Activated CD8-positive, alpha-beta memory T cell treated with anti-CD3 and anti-CD28 coated beads for 24 hours (primary cell): ENCODE data around the gene OMA1.

Experiments
- DNase-seq: peaks from one replicate; pipeline ENCODE4 v3.0.0-alpha.2; 2020

OMA1 gene

DNA sequence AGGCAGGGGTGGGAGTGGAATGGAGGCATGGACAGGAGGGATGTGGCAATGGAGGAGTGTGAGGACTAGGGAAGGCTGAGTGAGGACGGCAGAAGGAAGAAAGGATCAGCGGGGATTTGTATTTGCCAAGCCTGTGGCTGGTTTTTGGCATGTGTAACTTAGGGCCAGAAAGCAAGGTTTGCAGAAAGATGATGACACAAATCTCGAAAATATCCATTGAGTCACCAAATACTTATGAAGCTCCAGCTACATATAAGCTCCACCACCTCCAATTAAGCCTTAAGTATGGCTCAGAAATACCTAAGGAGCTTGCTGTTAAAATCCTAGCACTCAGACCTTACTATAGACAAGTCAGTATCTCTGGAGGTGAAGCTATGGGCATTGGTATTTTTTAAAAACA, 90.1 kb downstream of the OMA1 start:
- DNase-seq, result no peak

GRCh38 chr1:58454807-58455206, 91.7 kb downstream of the OMA1 start:
- no peak for DNase-seq

DNA sequence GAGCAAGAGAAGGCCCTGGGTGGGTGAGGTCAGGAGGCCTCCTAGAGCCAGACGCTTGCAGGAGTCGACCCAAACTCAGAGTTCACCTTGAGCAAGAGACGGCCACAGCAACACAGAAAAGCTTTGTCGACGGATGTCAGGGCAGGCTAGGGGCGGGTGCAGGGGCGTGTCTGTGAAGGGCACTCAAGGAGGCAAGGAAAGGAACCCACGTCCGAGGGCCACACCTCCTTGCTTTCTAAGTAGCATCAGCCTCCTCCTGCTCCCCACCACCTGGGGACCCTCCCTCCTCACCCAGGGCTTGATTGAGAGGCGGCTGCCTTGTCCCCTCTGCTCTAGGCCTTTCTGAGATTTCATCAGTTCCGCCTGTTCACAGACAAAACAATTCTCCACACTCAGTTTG, 92.1 kb downstream of the OMA1 start:
- DNase-seq, result no peak

DNA sequence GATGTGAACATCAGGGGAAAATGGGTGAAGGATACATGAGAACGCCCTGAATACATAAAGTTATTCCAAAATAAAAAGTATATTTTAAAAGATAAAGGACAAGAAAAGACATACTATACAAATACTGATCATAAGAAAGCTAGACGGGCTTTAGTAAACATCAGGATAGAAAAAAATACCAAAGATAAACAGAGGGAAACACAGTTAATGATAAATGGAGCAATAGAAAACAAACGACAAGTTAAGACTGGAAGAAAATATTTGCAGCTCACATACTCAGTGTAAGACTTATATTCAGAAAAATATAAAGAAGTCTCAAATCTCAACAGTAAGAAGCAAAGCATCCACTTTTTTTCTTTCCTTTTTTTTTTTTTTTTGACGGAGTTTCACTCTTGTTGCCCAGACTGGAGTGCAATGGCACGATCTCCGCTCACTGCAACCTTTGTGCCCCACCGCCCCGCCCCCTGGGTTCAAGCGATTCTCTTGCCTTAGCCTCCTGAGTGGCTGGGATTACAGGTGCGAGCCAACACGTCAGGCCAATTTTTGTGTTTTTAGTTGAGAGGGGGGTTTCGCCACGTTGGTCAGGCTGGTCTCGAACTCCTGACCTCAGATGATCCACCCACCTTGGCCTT, 94.8 kb downstream of the OMA1 start:
- DNase-seq, result no peak

DNA sequence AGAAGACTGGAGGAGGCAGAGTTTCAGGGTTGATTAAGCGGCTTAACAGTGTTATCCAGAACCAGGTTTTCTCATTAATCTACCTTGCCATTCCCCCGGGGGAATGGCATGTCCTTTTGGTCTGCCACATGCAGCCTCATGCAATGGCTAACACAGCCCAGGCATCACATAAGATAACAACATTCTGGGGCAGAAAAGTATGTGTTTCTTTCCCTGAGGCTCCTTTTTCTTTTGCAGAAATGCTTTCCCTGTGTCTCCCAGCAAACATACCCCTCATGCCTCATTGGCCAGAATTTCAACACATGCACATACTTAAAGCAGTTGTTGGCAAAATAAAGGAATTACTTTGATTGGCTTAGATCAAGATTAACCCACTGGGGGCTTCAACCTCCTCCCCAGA, 98.6 kb downstream of the OMA1 start:
- DNase-seq, result no peak

GRCh38 chr1:58447042-58447441, 99.5 kb downstream of the OMA1 start:
- no peak for DNase-seq

DNA sequence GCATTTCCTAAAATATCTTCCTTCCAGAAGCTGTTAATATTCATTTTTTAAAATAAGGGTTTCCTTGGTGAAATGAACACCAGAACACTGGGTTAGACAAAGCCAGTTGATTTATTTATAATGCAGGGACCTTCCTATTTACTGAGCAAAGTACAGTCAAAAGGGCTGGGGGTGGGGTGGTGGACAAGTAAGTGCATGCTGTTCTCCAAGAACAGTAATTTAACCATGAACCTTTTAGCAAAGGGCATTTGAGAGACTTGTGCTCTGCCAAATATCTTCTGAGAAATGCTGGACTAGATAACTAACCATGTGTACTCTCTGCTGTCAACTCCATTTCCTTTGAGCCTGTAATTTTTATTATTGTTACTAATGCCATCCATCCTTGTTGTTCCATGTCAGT, 100.2 kb downstream of the OMA1 start:
- DNase-seq, result no peak

GRCh38 chr1:58443986-58444868, 102.3 kb downstream of the OMA1 start:
- DNase-seq, result no peak

- no peak for DNase-seq
These were observed 104.4 kb downstream of the OMA1 start for GRCh38 chr1:58442114-58442513.

DNA sequence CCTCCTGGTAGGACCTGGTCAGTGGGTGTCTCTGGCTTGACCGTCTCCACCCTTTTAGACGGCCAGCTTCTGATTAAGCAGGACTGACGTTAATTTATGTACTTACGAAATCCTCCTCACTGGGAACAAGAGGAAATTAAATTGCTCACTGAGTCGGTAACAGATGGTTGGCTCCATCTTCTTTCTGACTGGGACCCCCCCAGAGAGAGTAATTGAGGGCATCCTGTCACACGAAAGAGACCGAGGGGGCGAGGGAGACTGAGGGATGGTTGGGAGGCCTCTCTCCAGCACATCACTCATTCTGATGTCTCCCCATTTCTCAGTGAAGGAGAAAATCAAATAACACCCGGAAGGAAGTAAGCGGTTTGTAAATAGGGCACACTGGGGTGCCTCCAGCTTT, 104.8 kb downstream of the OMA1 start:
- no peak for DNase-seq

- DNase-seq, result no peak
These were observed 105.8 kb downstream of the OMA1 start for GRCh38 chr1:58440696-58441095.

DNA sequence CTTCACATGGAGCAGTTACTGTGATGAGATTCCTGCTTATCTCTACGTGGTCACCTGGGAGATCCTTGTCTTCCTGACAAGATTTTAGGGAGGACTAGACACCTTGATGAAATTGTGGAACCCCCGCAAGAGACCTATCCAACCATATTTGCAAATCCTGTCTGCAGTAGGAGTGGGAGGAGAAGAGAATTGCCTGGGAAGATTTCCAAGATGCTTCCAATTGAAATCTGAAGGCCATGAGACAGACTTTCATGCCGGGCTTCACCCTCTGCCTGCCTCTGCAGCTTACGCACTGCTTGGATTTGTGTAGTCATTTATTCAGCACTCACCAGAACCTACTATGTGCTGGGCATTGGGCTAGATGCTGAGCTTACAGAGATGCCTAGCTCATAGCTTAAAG, 106.6 kb downstream of the OMA1 start:
- no peak for DNase-seq

- no peak for DNase-seq
These were observed 108.1 kb downstream of the OMA1 start for GRCh38 chr1:58438468-58438867.

- no peak for DNase-seq
These were observed 108.9 kb downstream of the OMA1 start for GRCh38 chr1:58437623-58438022.

- no peak for DNase-seq
These were observed 109.8 kb downstream of the OMA1 start for GRCh38 chr1:58436615-58437297.

DNA sequence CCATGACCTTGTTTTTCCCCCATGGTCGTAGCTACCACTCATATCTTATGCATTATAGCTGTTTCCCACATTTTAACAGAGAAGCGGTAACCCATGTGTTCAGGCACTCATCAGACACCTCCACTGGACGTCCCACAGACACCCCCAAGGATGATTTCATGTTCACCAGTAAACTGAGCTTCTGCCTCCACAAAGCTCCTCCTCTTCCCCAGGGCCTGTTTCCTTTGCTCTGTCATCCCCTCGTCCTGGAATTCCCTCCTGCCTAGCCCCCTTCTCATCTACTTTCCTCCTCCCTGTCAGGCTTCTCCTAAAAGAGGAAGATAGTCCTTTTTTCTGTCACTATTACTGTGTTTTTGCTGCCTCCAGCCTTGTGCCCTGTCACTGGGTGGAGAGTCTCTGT, 111.2 kb downstream of the OMA1 start:
- DNase-seq, result no peak

DNA sequence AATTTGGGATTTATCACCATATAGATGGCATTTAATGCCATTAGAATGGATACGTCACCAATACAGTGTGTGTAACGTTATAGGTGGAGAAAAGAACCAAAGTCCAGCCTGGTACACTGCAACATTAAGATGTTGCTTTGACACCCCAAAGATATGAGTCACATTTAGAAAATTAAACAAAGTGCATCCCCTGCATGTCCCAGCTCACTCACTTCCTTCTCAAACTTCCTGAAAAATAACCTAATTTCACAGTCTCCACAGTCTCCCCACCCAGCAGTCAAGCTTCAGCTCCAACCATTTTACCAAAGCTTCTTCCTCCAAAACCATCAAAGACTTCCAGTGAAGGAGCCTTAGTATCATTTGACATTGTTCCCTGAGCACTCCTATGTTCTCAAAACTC, 111.9 kb downstream of the OMA1 start:
- no peak for DNase-seq

DNA sequence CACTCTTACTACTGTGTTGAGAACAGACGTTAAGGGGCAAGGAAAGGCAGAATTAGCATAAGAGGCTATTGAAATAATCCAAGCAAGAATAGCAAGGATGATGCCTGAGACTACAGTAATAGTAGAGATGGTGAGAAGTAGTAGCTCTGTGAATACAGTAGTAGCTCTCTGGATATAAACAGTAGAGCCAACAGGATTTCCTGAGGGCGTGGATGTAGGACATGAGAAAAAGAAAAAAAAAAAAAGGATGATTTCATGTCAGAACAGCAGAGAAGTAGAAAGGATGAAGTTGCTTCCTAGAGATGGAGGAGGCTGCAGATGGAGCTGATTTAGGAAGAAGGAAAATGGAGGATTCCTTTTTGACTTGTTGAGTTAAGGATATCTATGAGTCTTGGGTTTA, 112.3 kb downstream of the OMA1 start:
- no peak for DNase-seq

GRCh38 chr1:58432851-58433668, 113.5 kb downstream of the OMA1 start:
- DNase-seq, result no peak

DNA sequence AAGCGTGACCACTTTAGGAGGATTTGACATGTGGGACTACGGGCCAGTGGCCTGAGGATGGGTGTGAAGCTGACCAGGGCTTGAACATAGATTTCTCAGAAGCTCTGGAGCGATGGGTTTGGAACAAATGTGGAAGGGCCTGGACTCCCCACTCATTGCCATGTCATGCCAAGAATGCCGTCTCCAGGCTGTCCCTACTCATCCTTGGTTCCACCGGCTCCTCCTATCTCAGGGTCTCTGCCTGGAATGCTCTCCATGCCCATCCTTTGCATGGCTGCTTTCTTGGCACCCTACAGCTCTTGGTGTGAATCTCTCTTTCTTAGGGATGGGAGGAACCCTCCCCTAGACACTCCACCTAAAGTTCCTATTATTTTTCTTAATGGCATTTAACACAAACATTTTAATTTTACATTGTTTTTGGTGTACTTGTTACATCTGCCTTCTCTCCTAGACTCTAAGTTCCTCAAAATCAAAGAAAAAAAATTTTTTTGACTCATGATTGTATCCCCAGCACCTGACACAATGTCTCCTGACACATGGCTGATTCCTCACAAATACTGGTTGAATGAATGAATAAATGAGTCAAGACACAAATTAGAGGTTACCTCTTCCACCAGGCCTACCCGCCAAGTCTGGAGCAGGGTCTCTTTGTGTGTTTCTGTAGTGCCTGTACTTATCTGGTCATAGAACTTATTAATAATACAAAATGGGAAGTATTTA, 114.5 kb downstream of the OMA1 start:
- no peak for DNase-seq
